Measurements from ENCODE around the gene MCMBP.

GRCh38 chr10:119818889-119819270 lies 53.8 kb downstream of the MCMBP start:
- TF ChIP-seq ZNF274 (IDR thresholded peaks at IDR 0.05; ENCODE audit: low read depth, low read length) = no peak
- no peak for TF ChIP-seq YY1 (IDR thresholded peaks at IDR 0.05; ENCODE audit: insufficient read depth, insufficient read length)

Measured in NT2/D1 (cell line).